ENCODE measurements around the gene SLC9A8.

DNA sequence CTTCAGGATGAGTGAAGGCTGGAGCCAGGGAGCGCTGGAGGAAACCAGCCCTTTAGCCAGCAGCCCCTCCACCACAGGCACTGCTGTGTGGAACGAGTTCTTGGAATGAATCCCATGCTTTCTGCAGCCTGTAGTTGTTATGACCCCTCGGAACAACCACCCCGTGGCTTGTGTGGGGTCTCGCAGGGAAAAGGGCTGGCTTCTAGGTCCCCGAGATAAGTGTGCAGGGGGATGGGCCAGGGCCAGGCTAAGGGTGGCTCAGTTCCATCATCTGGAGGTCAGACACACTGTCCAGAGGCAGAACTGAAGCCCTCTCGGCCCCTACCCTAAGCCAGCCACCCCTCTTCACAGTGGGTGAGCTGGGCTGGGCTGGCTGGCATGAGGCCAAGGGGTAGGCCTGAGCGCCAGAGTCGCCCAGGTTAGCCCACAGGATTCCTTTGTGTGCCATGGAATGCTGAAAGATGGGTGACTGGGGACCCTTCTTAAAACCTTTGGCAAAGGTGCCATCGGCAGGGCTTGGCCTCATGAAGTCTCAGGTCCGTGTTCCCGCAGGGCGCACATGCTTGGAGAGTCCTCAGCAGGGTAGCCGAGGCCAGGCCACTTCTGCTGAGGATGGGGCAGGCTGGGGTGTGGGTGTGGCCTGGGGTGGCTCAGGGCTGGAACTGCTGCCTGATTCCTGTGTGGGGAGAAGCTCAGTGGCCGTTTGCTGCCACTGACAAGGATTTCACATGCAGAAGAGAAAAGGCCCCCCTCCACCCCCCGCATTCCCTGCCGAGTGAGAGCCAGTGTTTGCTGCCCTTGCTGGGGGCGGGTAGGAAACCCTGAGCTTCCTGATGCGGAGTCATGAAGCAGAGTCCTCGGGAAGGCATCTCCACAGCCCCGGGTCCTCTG lies 78.1 kb downstream of the SLC9A8 start:
- TF ChIP-seq, protein P1, sequence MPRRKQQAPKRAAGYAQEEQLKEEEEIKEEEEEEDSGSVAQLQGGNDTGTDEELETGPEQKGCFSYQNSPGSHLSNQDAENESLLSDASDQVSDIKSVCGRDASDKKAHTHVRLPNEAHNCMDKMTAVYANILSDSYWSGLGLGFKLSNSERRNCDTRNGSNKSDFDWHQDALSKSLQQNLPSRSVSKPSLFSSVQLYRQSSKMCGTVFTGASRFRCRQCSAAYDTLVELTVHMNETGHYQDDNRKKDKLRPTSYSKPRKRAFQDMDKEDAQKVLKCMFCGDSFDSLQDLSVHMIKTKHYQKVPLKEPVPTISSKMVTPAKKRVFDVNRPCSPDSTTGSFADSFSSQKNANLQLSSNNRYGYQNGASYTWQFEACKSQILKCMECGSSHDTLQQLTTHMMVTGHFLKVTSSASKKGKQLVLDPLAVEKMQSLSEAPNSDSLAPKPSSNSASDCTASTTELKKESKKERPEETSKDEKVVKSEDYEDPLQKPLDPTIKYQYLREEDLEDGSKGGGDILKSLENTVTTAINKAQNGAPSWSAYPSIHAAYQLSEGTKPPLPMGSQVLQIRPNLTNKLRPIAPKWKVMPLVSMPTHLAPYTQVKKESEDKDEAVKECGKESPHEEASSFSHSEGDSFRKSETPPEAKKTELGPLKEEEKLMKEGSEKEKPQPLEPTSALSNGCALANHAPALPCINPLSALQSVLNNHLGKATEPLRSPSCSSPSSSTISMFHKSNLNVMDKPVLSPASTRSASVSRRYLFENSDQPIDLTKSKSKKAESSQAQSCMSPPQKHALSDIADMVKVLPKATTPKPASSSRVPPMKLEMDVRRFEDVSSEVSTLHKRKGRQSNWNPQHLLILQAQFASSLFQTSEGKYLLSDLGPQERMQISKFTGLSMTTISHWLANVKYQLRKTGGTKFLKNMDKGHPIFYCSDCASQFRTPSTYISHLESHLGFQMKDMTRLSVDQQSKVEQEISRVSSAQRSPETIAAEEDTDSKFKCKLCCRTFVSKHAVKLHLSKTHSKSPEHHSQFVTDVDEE (CRISPR knock-in tag; IDR thresholded peaks at IDR 0.05), result no peak
- TF ChIP-seq TOX (CRISPR knock-in tag; IDR thresholded peaks at IDR 0.05; ENCODE audit: borderline replicate concordance) (no peak), ZFP3 (CRISPR knock-in tag; IDR thresholded peaks at IDR 0.05) (no peak), ZFP30 (CRISPR knock-in tag; IDR thresholded peaks at IDR 0.05) (no peak), SNAI2 (CRISPR knock-in tag; IDR thresholded peaks at IDR 0.05) (no peak), ARNTL (CRISPR knock-in tag; IDR thresholded peaks at IDR 0.05; ENCODE audit: borderline replicate concordance, low read depth) (no peak), RARB (CRISPR knock-in tag; IDR thresholded peaks at IDR 0.05) (no peak), ZNF565 (CRISPR knock-in tag; conservative IDR thresholded peaks at IDR 0.05; ENCODE audit: low read depth) (no peak), OSR1 (CRISPR knock-in tag; IDR thresholded peaks at IDR 0.05) (no peak), ZNF8 (CRISPR knock-in tag; IDR thresholded peaks at IDR 0.05) (no peak), GLIS3 (CRISPR knock-in tag; IDR thresholded peaks at IDR 0.05) (no peak)
- TF ChIP-seq, protein P2, sequence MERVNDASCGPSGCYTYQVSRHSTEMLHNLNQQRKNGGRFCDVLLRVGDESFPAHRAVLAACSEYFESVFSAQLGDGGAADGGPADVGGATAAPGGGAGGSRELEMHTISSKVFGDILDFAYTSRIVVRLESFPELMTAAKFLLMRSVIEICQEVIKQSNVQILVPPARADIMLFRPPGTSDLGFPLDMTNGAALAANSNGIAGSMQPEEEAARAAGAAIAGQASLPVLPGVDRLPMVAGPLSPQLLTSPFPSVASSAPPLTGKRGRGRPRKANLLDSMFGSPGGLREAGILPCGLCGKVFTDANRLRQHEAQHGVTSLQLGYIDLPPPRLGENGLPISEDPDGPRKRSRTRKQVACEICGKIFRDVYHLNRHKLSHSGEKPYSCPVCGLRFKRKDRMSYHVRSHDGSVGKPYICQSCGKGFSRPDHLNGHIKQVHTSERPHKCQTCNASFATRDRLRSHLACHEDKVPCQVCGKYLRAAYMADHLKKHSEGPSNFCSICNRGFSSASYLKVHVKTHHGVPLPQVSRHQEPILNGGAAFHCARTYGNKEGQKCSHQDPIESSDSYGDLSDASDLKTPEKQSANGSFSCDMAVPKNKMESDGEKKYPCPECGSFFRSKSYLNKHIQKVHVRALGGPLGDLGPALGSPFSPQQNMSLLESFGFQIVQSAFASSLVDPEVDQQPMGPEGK (CRISPR knock-in tag; IDR thresholded peaks at IDR 0.05; ENCODE audit: borderline replicate concordance), result no peak
- TF ChIP-seq, protein P3, sequence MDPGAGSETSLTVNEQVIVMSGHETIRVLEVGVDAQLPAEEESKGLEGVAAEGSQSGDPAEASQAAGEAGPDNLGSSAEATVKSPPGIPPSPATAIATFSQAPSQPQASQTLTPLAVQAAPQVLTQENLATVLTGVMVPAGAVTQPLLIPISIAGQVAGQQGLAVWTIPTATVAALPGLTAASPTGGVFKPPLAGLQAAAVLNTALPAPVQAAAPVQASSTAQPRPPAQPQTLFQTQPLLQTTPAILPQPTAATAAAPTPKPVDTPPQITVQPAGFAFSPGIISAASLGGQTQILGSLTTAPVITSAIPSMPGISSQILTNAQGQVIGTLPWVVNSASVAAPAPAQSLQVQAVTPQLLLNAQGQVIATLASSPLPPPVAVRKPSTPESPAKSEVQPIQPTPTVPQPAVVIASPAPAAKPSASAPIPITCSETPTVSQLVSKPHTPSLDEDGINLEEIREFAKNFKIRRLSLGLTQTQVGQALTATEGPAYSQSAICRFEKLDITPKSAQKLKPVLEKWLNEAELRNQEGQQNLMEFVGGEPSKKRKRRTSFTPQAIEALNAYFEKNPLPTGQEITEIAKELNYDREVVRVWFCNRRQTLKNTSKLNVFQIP (CRISPR knock-in tag; IDR thresholded peaks at IDR 0.05; ENCODE audit: borderline replicate concordance, low read depth), result no peak
- TF ChIP-seq, protein P4, sequence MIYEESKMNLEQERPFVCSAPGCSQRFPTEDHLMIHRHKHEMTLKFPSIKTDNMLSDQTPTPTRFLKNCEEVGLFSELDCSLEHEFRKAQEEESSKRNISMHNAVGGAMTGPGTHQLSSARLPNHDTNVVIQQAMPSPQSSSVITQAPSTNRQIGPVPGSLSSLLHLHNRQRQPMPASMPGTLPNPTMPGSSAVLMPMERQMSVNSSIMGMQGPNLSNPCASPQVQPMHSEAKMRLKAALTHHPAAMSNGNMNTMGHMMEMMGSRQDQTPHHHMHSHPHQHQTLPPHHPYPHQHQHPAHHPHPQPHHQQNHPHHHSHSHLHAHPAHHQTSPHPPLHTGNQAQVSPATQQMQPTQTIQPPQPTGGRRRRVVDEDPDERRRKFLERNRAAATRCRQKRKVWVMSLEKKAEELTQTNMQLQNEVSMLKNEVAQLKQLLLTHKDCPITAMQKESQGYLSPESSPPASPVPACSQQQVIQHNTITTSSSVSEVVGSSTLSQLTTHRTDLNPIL (CRISPR knock-in tag; IDR thresholded peaks at IDR 0.05; ENCODE audit: low read depth), result no peak

All from SK-N-SH treated with all-trans-retinoic acid at 6 μM for 48 hours (cell line).